ENCODE measurements around the gene MSN. TPM values are rescaled to one million over a fixed set of nuclear protein-coding genes. Genes with fewer than 3 reads are reported as not detected.
"Not testable (repeated sequence)": the region's sequence is repeated elsewhere in the genome, so short reads cannot be mapped to it uniquely, and the experiment has no call there.

MSN gene
- total RNA-seq, 1 experiment from 2014 or later: 224 TPM

DNA sequence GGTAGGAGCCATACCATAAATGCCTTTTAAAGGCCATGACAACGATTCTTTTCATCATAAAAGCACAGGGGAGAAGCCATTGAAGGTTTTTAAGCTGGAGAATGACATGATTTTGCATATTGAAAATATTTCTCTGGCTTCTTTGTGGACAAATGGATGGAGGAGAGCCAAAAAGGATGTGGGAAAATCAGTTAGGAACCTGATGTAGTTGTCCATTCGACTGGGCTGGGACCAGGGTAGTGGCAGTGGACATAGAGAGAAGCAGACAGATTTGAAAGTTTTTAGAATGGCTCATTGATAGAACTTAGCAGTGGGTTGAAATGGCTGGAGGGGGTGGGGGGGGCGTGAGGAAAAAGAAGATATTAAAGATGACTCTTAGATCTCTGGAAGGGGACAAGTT, 19.7 kb upstream of the MSN start:
- CTCF ChIA-PET: interaction anchor here (0.6 kb wide), 1 partner anchor 10 kb away, joined by 3 read pairs; no protein-coding TSS in a partner anchor
- Mint-ChIP-seq H3K27ac (ENCODE audit: low read depth, unreplicated experiment) (no peak overlapping the region), H3K4me3 (ENCODE audit: unreplicated experiment) (no peak overlapping the region), H3K27me3 (ENCODE audit: insufficient read depth, unreplicated experiment) (no peaks in the 10 kb centered on the region), H3K36me3 (ENCODE audit: insufficient read depth, unreplicated experiment) (no peaks in the 10 kb centered on the region), H3K9me3 (ENCODE audit: unreplicated experiment) (peaks cover 7% of the 10 kb centered on the region), H3K4me1 (ENCODE audit: insufficient read depth, unreplicated experiment) (peaks cover 24% of the 10 kb centered on the region)
- intact Hi-C loops (cut with micrococcal nuclease): no loop called here
- POLR2A ChIA-PET: no interaction called here
- TF ChIP-seq CTCF (IDR thresholded peaks at IDR 0.05; ENCODE audit: unreplicated experiment): no peak
- no TSS peak for BruUV-seq (replicated peaks)
- DNase-seq (ENCODE audit: unreplicated experiment): no peak

- Mint-ChIP-seq H3K4me3 (ENCODE audit: unreplicated experiment) (no peak overlapping the region), H3K27me3 (ENCODE audit: insufficient read depth, unreplicated experiment) (no peaks in the 10 kb centered on the region), H3K9me3 (ENCODE audit: unreplicated experiment) (peaks cover 7% of the 10 kb centered on the region), H3K4me1 (ENCODE audit: insufficient read depth, unreplicated experiment) (no peaks in the 10 kb centered on the region), H3K27ac (ENCODE audit: low read depth, unreplicated experiment) (no peak overlapping the region), H3K36me3 (ENCODE audit: insufficient read depth, unreplicated experiment) (peaks cover 6% of the 10 kb centered on the region)
- no TSS peak for BruUV-seq (replicated peaks)
- no peak for DNase-seq (ENCODE audit: unreplicated experiment)
- no peak for TF ChIP-seq CTCF (IDR thresholded peaks at IDR 0.05; ENCODE audit: unreplicated experiment)
- ChIA-PET POLR2A (no interaction called here), CTCF (no interaction called here)
- intact Hi-C loops (cut with micrococcal nuclease): no loop called here
Observed at GRCh38 chrX:65652098-65652497, 15.4 kb upstream of the MSN start.

DNA sequence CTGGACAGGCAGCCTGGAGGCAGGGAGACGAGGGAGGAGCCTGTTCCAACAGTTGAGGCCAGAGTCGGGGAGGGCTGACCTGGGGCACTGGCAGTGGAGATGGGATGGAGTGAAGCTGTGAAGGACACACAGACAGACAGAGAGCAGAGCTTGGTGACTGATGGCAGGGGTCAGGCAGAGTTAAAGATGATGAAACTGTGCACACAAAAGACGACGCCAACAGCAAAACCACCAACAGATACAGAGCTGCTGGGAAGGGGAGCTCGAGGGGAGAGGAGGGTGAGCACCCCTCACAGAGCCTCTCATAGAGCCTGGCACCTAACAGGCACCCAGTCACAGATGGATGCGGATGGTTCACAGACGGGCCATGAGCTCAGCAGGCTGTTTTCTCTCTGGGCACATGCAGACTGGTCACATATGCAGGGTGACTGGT, 10.4 kb upstream of the MSN start:
- DNase-seq (ENCODE audit: unreplicated experiment); H3K27ac Mint-ChIP-seq (ENCODE audit: low read depth, unreplicated experiment); H3K9me3 Mint-ChIP-seq (ENCODE audit: unreplicated experiment); H3K27me3 Mint-ChIP-seq (ENCODE audit: insufficient read depth, unreplicated experiment); H3K36me3 Mint-ChIP-seq (ENCODE audit: insufficient read depth, unreplicated experiment); intact Hi-C loops (cut with micrococcal nuclease); POLR2A ChIA-PET; BruUV-seq (replicated peaks); H3K4me3 Mint-ChIP-seq (ENCODE audit: unreplicated experiment); CTCF ChIA-PET; H3K4me1 Mint-ChIP-seq (ENCODE audit: insufficient read depth, unreplicated experiment): not testable (repeated sequence)

DNA sequence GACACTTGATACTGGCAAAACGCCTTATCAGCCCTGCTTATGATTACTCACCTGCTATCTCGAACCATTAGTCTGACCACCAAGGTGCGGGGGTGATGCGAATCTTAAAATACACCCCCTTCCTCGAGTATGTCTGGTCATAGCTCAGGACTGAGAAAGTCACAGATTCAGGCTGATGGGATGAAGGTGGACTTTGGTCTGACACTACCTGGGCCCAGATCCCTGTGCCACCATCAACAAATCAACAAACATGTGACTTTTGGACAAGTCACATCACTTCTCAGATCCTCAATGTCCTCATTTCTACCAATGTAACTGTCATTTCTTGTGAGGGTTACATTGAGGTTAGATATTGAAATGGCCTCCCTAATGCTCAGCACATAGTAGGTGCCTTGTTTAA, 9.8 kb upstream of the MSN start:
- ChIA-PET CTCF (interaction anchor here (0.6 to 1.7 kb wide), 2 partner anchors 10 to 15 kb away, joined by 3 read pairs; no protein-coding TSS in a partner anchor), POLR2A (interaction anchor here (0.7 kb wide), 1 partner anchor 14 kb away, joined by 5 read pairs; no protein-coding TSS in a partner anchor)
- TF ChIP-seq CTCF (IDR thresholded peaks at IDR 0.05; ENCODE audit: unreplicated experiment): no peak
- intact Hi-C loops (cut with micrococcal nuclease): no loop called here
- H3K36me3 Mint-ChIP-seq (ENCODE audit: insufficient read depth, unreplicated experiment): peaks cover 6% of the 10 kb centered on the region
- no peak overlapping the region for H3K27ac Mint-ChIP-seq (ENCODE audit: low read depth, unreplicated experiment)
- DNase-seq (ENCODE audit: unreplicated experiment): no peak
- H3K9me3 Mint-ChIP-seq (ENCODE audit: unreplicated experiment): peaks cover 9% of the 10 kb centered on the region
- no TSS peak for BruUV-seq (replicated peaks)
- no peak overlapping the region for H3K4me3 Mint-ChIP-seq (ENCODE audit: unreplicated experiment)
- H3K4me1 Mint-ChIP-seq (ENCODE audit: insufficient read depth, unreplicated experiment): no peaks in the 10 kb centered on the region
- H3K27me3 Mint-ChIP-seq (ENCODE audit: insufficient read depth, unreplicated experiment): no peaks in the 10 kb centered on the region

DNA sequence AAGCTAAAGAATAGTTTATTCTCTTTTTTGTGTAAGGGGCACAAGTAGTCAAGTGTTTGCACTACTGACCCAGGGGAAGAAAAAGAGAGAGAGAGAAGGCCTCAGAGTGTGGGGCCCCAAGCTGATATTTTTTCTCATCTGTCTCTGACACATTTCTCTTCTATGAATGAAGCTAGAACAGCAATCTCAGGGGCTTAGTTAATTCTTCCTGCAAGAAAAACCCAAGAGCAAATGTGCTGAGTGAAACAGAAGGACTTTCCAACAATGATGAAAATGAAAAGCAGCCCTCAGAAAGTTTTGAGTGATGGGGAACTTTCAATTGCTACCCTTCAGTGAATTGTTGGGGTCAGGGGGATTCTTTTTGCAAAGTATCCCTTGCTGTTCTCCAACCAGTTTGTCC, 9.2 kb upstream of the MSN start:
- no peaks in the 10 kb centered on the region for H3K4me1 Mint-ChIP-seq (ENCODE audit: insufficient read depth, unreplicated experiment)

More for the DNA sequence above, 9.2 kb upstream of the MSN start:
- intact Hi-C loops (cut with micrococcal nuclease): no loop called here
- Mint-ChIP-seq H3K27me3 (ENCODE audit: insufficient read depth, unreplicated experiment) (no peaks in the 10 kb centered on the region), H3K4me3 (ENCODE audit: unreplicated experiment) (no peak overlapping the region), H3K36me3 (ENCODE audit: insufficient read depth, unreplicated experiment) (peaks cover 2% of the 10 kb centered on the region), H3K27ac (ENCODE audit: low read depth, unreplicated experiment) (no peak overlapping the region), H3K9me3 (ENCODE audit: unreplicated experiment) (peaks cover 9% of the 10 kb centered on the region)
- BruUV-seq (replicated peaks): no TSS peak
- POLR2A ChIA-PET: interaction anchor here (0.7 kb wide), 1 partner anchor 15 kb away, joined by 5 read pairs; no protein-coding TSS in a partner anchor
- DNase-seq (ENCODE audit: unreplicated experiment): no peak
- no peak for TF ChIP-seq CTCF (IDR thresholded peaks at IDR 0.05; ENCODE audit: unreplicated experiment)
- CTCF ChIA-PET: interaction anchor here (0.6 to 1.7 kb wide), 2 partner anchors 11 to 16 kb away, joined by 3 read pairs; no protein-coding TSS in a partner anchor
